BJ (cell line): ENCODE results near the gene PDLIM7. TPM values are rescaled to one million over a fixed set of nuclear protein-coding genes. Genes with fewer than 3 reads are reported as not detected.

Source experiments
- CTCF ChIA-PET: fragments of 350-600 bp; formaldehyde crosslinking; extraction: SDS; loops from one replicate; lab custom pipeline; 2021; ENCODE audit warnings: antibody characterized with exemption, inconsistent platforms; lab: Yijun Ruan, JAX
- POLR2A ChIA-PET: fragments of 300-600 bp; sonication (Branson Sonifier 250); formaldehyde crosslinking; extraction: SDS; loops from one replicate; lab custom pipeline; 2021; ENCODE audit warnings: antibody characterized with exemption; lab: Charles Lee
- DNase-seq: peaks from one replicate; pipeline ENCODE4 v3.0.0-alpha.2; 2011; ENCODE audit warnings: low read depth
- H3K27me3 ChIP-seq: 2 replicates; pipeline ENCODE4 v1.6.0; 2011; ENCODE audit warnings: low read length; ENCODE audit not compliant: control insufficient read depth, insufficient read depth
- H3K36me3 ChIP-seq: 2 replicates; pipeline ENCODE4 v1.5.1; 2011; ENCODE audit warnings: low read length; ENCODE audit not compliant: control insufficient read depth, insufficient read depth
- H3K4me3 ChIP-seq: 2 replicates; pipeline ENCODE4 v1.5.1; 2011; ENCODE audit warnings: low read depth, mild to moderate bottlenecking, control low read depth, low read length
- polyA plus RNA-seq: library from polyadenylated mRNA; depleted of rRNA; stranded (reverse); fragments of >200 nt; gene quantifications from 2 replicates; pipeline ENCODE4 v1.2.3, GENCODE V29; 2011
- TF ChIP-seq, protein P1 (sequence below): IDR thresholded peaks from 2 replicates; pipeline ENCODE4 v1.5.1; 2011; ENCODE audit warnings: low read depth, mild to moderate bottlenecking, control low read depth, inconsistent platforms, low read length, moderate library complexity; ENCODE audit not compliant: insufficient read depth

PDLIM7 gene
- polyA plus RNA-seq, 1 experiment, result 624 TPM

DNA sequence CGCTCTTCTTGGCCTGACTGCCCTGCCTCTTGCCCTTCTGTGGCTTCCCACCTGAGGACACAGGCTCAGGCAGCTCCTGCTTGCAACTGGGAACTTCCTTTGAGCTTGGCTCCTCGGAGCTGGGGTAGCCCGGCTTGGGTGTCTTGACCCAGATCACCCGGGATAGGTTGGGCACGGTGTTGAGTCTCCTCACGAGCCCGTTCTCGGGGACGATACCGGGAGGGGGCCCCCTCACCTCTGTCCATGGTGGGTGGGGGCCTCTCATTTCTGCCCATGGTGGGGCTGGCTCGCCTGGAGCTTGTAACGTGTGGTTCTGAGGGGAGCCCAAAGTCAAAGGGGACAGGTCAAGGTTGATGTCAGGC lies 27.1 kb upstream of the PDLIM7 start:
- CTCF ChIA-PET, result interaction anchor here (0.9 to 2.1 kb wide), 2 partner anchors 13 to 135 kb away, joined by 3 to 8 read pairs; no protein-coding TSS in a partner anchor
- H3K27me3 ChIP-seq, result no peaks in the 10 kb centered on the region
- peaks cover 56% of the 10 kb centered on the region for H3K36me3 ChIP-seq
- TF ChIP-seq, protein P1, sequence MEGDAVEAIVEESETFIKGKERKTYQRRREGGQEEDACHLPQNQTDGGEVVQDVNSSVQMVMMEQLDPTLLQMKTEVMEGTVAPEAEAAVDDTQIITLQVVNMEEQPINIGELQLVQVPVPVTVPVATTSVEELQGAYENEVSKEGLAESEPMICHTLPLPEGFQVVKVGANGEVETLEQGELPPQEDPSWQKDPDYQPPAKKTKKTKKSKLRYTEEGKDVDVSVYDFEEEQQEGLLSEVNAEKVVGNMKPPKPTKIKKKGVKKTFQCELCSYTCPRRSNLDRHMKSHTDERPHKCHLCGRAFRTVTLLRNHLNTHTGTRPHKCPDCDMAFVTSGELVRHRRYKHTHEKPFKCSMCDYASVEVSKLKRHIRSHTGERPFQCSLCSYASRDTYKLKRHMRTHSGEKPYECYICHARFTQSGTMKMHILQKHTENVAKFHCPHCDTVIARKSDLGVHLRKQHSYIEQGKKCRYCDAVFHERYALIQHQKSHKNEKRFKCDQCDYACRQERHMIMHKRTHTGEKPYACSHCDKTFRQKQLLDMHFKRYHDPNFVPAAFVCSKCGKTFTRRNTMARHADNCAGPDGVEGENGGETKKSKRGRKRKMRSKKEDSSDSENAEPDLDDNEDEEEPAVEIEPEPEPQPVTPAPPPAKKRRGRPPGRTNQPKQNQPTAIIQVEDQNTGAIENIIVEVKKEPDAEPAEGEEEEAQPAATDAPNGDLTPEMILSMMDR, result no peak
- POLR2A ChIA-PET, result no interaction called here
- DNase-seq, result no peak
- H3K4me3 ChIP-seq, result no peak overlapping the region

DNA sequence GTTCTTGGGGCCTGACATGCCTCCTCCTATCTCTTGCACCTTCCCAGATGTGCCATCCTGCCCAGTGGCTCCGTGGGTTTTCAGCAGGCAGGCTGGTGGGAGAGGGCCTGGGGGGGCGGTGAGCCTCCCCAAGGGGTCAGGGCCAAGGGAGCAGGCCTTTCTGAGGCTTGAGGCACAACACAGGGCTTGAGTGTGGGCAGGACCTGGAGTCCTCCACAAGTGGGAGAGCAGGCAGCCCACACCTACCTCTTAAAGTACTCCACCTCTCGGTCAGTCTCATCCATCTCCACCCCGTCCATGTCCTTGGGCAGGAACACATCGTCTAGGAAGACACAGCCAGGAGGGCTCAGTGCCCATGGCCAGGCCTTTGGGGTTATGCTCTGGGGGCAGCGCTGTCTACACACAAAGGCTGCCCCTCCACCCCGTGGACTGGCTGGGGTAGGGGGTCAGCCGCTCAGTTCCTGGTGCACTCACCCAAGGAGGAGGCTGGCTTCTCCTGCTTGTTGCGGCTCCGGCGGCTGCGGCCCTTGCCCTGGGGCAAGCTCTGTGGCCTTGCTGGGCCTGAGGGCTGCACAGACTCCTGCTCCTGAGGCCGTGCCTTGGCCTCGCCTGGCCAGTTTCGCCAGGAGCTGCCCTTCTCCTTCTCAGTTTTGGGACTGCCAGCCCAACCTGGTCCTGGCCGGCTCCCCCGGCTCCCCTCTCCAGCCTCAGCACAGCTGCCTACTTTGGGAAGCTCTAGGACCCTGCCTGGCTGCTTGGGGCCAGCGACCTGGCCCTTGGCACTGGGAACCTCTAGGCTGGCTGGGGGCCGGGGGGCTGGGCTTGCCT lies 26.5 kb upstream of the PDLIM7 start:
- POLR2A ChIA-PET, result no interaction called here
- TF ChIP-seq, protein P1, result no peak
- no peak overlapping the region for H3K4me3 ChIP-seq
- CTCF ChIA-PET, result no interaction called here
- H3K27me3 ChIP-seq, result no peaks in the 10 kb centered on the region
- H3K36me3 ChIP-seq, result peaks cover 55% of the 10 kb centered on the region
- no peak for DNase-seq

DNA sequence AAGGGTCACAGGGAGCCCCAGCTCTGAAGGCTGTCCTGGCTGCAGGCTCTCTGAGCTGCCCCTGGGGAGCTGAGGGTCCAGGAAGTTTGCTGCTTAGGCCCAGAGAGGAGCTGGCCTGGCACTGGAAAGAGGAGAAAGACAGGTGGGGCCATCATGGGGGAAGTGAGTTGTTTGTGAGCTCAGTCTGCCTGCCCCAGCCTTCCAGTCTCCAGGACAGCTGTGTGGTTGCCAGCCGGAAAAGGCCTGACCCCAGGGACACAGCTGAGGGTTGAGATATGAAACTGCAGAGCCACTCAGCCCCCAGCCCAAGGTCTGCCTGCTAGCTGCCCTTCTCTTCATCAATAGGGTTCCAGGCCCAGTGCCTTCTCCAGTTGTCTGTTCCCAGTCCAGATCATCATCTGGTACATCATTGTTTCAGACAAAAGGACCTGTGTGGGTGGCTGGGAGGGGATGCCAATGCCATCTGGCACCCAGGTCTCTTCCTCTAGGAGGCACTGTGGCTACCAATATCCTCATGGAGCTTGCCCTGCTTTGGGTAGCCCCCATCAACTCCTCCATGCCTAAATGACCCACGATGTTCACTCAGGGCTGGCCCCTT lies 23.6 kb upstream of the PDLIM7 start:
- TF ChIP-seq, protein P1, result no peak
- DNase-seq, result no peak
- POLR2A ChIA-PET, result no interaction called here
- no peaks in the 10 kb centered on the region for H3K27me3 ChIP-seq
- H3K4me3 ChIP-seq, result no peak overlapping the region
- CTCF ChIA-PET, result interaction anchor here (1.0 to 1.5 kb wide), 2 partner anchors 40 to 80 kb away, joined by 3 read pairs; no protein-coding TSS in a partner anchor
- H3K36me3 ChIP-seq, result peaks cover 39% of the 10 kb centered on the region

DNA sequence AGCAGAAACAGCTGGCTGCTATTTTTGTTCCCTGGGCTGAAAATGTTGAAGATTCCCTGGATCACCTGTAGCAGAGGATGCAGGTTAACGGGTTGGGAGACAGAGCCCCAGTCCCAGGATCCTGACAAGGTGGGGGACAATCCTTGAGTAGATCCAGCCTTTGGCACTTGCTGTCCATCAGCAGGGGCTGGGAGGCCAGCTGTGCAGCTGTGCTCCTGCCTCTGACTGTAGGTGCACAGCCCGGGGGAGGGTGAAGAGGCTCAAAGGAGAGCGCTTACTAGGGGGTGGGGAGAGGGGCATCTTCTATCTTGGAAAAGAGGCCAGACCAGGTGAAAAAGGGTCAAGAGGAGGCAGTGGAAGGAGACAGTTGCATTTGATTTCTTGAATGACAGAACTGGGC lies 22.9 kb upstream of the PDLIM7 start:
- CTCF ChIA-PET, result interaction anchor here (1.0 to 2.1 kb wide), 3 partner anchors 19 to 81 kb away, joined by 3 to 5 read pairs (median 3); no protein-coding TSS in a partner anchor
- TF ChIP-seq, protein P1, result no peak
- POLR2A ChIA-PET, result no interaction called here
- Histone ChIP-seq H3K27me3 (no peaks in the 10 kb centered on the region), H3K36me3 (peaks cover 32% of the 10 kb centered on the region), H3K4me3 (no peak overlapping the region)
- no peak for DNase-seq

DNA sequence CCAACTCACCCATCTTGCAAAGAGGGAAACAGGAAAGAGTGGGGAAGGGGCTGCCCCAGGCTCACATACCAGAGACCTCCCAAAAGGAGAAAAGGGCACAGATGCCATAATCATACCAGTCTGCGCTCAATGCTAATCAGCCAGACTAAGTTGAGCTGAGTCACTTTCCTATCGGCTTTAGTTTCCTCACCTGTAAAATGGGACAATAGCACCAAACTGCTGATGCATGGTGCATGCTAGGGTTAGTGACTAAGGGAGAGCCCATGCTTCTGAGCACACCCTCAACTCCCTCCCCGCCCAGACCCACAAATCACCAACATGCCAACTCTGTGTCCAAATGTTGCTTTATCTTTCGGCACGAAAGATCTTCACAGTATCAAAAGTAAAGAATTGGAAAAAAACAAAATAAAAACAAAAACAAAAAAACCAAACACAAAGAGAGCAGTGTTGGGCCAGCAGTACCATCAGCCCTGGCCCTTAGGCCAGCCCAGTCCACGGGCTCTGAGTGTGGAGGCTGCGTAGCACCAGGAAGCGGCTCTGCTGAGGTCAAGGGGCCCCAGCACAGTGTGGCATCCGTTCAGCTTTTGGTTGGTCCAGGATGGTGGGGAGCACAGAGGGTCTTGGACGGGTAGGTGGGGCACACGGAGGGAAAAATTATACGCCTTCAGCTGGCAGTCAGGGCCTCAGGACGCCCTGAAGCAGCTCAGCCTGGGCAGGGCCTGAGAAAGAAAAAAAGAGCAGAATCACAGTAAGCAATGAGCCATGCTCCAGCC lies 22.2 kb upstream of the PDLIM7 start:
- Histone ChIP-seq H3K27me3 (no peaks in the 10 kb centered on the region), H3K4me3 (no peak overlapping the region), H3K36me3 (peaks cover 29% of the 10 kb centered on the region)
- CTCF ChIA-PET, result interaction anchor here (2.1 kb wide), 1 partner anchor 18 kb away, joined by 5 read pairs; no protein-coding TSS in a partner anchor
- POLR2A ChIA-PET, result no interaction called here
- no peak for DNase-seq
- TF ChIP-seq, protein P1, result no peak
